GM19438 (cell line): ENCODE results near the gene LTB4R.

Experiments
- ATAC-seq: cut with Tn5 transposase; IDR thresholded peaks from one replicate; pipeline ENCODE4 v1.9.1; 2021; ENCODE audit warnings: low read depth; ENCODE audit not compliant: unreplicated experiment

The LTB4R gene

DNA sequence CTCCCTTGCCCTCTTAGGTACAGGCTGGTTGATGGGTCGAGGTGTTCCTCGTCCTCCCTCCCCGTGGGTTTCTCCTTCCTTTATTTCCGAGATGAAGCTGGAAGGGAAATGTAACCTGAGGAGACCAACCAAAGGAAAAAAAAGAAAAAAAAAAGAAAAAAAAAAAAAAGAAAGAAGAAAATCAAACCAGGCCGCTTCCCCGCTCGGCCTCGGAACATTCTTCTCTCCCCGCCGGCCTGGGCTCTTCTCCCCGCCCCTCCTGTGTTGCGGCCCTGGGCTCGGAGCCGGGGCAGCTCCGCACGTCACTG, 55.1 kb downstream of the LTB4R start:
- ATAC-seq: peak; percentile 1

DNA sequence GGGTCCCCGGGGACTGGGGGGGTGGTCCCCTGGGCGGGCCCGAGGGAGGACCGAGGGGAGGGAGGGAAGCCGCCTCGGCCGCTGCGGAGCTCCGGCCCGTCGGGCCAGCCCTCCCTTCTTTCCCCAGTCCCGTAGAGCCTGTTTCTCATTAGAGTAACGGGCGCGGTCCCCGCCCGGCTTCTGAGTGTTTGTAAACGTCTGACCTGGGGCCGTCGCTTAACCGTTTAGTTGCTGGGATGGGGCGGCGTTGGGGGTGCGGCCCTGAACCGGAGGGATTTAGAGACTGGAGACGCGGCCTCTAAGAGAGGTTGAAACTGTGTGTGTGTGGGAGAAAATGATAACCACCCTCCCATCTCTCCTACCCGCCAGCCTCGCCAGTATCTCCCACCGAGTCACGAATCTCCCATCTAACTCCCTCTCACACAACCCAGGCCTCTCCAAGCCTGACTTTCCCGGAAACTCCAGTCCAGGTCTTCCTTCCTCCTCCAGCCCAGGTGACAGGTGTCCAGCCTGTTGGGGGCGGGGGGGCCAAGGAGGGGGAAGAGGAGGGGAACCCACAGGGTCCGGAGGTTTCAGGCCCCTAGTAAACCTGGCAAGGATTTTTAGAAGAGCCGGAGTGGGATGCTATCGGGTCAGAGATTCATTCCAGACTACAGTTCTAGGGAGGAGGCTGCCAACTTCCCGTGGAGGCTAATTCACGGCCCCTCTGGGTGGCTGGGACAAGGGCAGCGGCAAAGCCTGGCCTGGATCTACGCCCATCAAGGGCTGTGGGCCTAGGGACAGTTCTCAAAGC, 55.6 kb downstream of the LTB4R start:
- peak; percentile 64 for ATAC-seq
